HepG2 (cell line): Measurements from ENCODE around the gene PAPSS2.

Source experiments
- TAF15 ChIP-seq: fragments of 200-400 bp; formaldehyde crosslinking; IDR thresholded peaks from one replicate; pipeline ENCODE4 v1.6.1; 2018; ENCODE audit warnings: mild to moderate bottlenecking, low read depth, low read length; ENCODE audit not compliant: poor library complexity, severe bottlenecking
- ZNF274 ChIP-seq: sonication (generic); formaldehyde crosslinking; IDR thresholded peaks from 2 replicates; pipeline ENCODE4 v1.5.1; 2020; ENCODE audit warnings: mild to moderate bottlenecking, missing genetic modification reagents

- TF ChIP-seq ZNF274 (CRISPR knock-in tag) (no peak), TAF15 (no peak)
Observed at GRCh38 chr10:87657371-87657770, 2.3 kb upstream of the PAPSS2 start.
